Measurements from ENCODE around the gene DYRK4. TPM values are rescaled to one million over a fixed set of nuclear protein-coding genes. Genes with fewer than 3 reads are reported as not detected.

Gene DYRK4
- total and polyA plus RNA-seq, 2 donors from 2014 or later = 32.8 to 49.0 TPM

GRCh38 chr12:4589941-4590340 is 27.9 kb downstream of the DYRK4 start:
- H3K9me3 ChIP-seq (ENCODE audit: control insufficient read depth in 2 of 3, insufficient read depth in 1 of 3, low read length in 3 of 3) = no peaks in the 10 kb centered on the region
- H3K9ac ChIP-seq (ENCODE audit: low read length in 3 of 3) = no peak overlapping the region
- intact Hi-C loops (cut with DNase I) = no loop called here
- no peaks in the 10 kb centered on the region for H3K36me3 ChIP-seq (ENCODE audit: control insufficient read depth in 2 of 3, insufficient read depth in 3 of 3, low read length in 3 of 3)
- FAIRE-seq (no peak), DNase-seq (no peak)
- no peak overlapping the region for H3K27ac ChIP-seq (ENCODE audit: low read depth in 2 of 2, low read length in 2 of 2)
- H3K27me3 ChIP-seq (ENCODE audit: control insufficient read depth, insufficient read depth, low read length) = no peaks in the 10 kb centered on the region
- TF ChIP-seq CTCF (IDR thresholded peaks at IDR 0.05; ENCODE audit: borderline replicate concordance, extremely low read depth, insufficient read depth) = no peak
- H3K4me3 ChIP-seq (ENCODE audit: low read length in 3 of 3) = no peak overlapping the region
- no peaks in the 10 kb centered on the region for H3K4me1 ChIP-seq (ENCODE audit: control insufficient read depth in 2 of 3, insufficient read depth in 2 of 3, low read depth in 1 of 3, low read length in 3 of 3)

- H3K27me3 ChIP-seq (ENCODE audit: control insufficient read depth, insufficient read depth, low read length) = no peaks in the 10 kb centered on the region
- DNase-seq (no peak), FAIRE-seq (no peak)
- H3K27ac ChIP-seq (ENCODE audit: low read depth in 2 of 2, low read length in 2 of 2) = no peak overlapping the region
- intact Hi-C loops (cut with DNase I) = no loop called here
- no peaks in the 10 kb centered on the region for H3K36me3 ChIP-seq (ENCODE audit: control insufficient read depth in 2 of 3, insufficient read depth in 3 of 3, low read length in 3 of 3)
- no peaks in the 10 kb centered on the region for H3K9me3 ChIP-seq (ENCODE audit: control insufficient read depth in 2 of 3, insufficient read depth in 1 of 3, low read length in 3 of 3)
- no peak overlapping the region for H3K4me3 ChIP-seq (ENCODE audit: low read length in 3 of 3)
- H3K9ac ChIP-seq (ENCODE audit: low read length in 3 of 3) = no peak overlapping the region
- no peaks in the 10 kb centered on the region for H3K4me1 ChIP-seq (ENCODE audit: control insufficient read depth in 2 of 3, insufficient read depth in 2 of 3, low read depth in 1 of 3, low read length in 3 of 3)
- TF ChIP-seq CTCF (IDR thresholded peaks at IDR 0.05; ENCODE audit: borderline replicate concordance, extremely low read depth, insufficient read depth) = no peak
These were observed 29.2 kb downstream of the DYRK4 start for GRCh38 chr12:4591180-4591687.

GRCh38 chr12:4595881-4596280 is 33.9 kb downstream of the DYRK4 start:
- no peaks in the 10 kb centered on the region for H3K9me3 ChIP-seq (ENCODE audit: control insufficient read depth in 2 of 3, insufficient read depth in 1 of 3, low read length in 3 of 3)
- FAIRE-seq = no peak
- H3K4me3 ChIP-seq (ENCODE audit: low read length in 3 of 3) = no peak overlapping the region
- TF ChIP-seq CTCF (IDR thresholded peaks at IDR 0.05; ENCODE audit: borderline replicate concordance, extremely low read depth, insufficient read depth) = no peak
- no peaks in the 10 kb centered on the region for H3K36me3 ChIP-seq (ENCODE audit: control insufficient read depth in 2 of 3, insufficient read depth in 3 of 3, low read length in 3 of 3)
- intact Hi-C loops (cut with DNase I) = no loop called here
- no peak for DNase-seq
- no peak overlapping the region for H3K27ac ChIP-seq (ENCODE audit: low read depth in 2 of 2, low read length in 2 of 2)
- no peaks in the 10 kb centered on the region for H3K27me3 ChIP-seq (ENCODE audit: control insufficient read depth, insufficient read depth, low read length)
- H3K4me1 ChIP-seq (ENCODE audit: control insufficient read depth in 2 of 3, insufficient read depth in 2 of 3, low read depth in 1 of 3, low read length in 3 of 3) = no peaks in the 10 kb centered on the region
- no peak overlapping the region for H3K9ac ChIP-seq (ENCODE audit: low read length in 3 of 3)

GRCh38 chr12:4603421-4603820 is 41.4 kb downstream of the DYRK4 start:
- Histone ChIP-seq H3K9ac (ENCODE audit: low read length in 3 of 3) (no peak overlapping the region), H3K27me3 (ENCODE audit: control insufficient read depth, insufficient read depth, low read length) (no peaks in the 10 kb centered on the region), H3K9me3 (ENCODE audit: control insufficient read depth in 2 of 3, insufficient read depth in 1 of 3, low read length in 3 of 3) (no peaks in the 10 kb centered on the region), H3K4me1 (ENCODE audit: control insufficient read depth in 2 of 3, insufficient read depth in 2 of 3, low read depth in 1 of 3, low read length in 3 of 3) (no peaks in the 10 kb centered on the region), H3K27ac (ENCODE audit: low read depth in 2 of 2, low read length in 2 of 2) (no peak overlapping the region), H3K4me3 (ENCODE audit: low read length in 3 of 3) (no peak overlapping the region), H3K36me3 (ENCODE audit: control insufficient read depth in 2 of 3, insufficient read depth in 3 of 3, low read length in 3 of 3) (no peaks in the 10 kb centered on the region)
- no peak for TF ChIP-seq CTCF (IDR thresholded peaks at IDR 0.05; ENCODE audit: borderline replicate concordance, extremely low read depth, insufficient read depth)
- intact Hi-C loops (cut with DNase I) = no loop called here
- DNase-seq (no peak), FAIRE-seq (no peak)

Measured in kidney (tissue), 14 donors.